CD4-positive, alpha-beta T cell treated with Interleukin-4 for 1 hour (primary cell): Measurements from ENCODE around the gene EXD3.

Source experiments
- DNase-seq, 2 donors: peaks; one replicate each; pipeline ENCODE4 v3.0.0-alpha.2; 2020 to 2022

EXD3 gene

GRCh38 chr9:137314561-137315560, 108.1 kb downstream of the EXD3 start:
- DNase-seq = peak in 1 of 2 donors; percentile 11

- DNase-seq = no peak
Observed at GRCh38 chr9:137313956-137314560, 108.9 kb downstream of the EXD3 start.

GRCh38 chr9:137313326-137313936, 109.5 kb downstream of the EXD3 start:
- no peak for DNase-seq

- no peak for DNase-seq
Observed at GRCh38 chr9:137312852-137313325, 110.1 kb downstream of the EXD3 start.

- DNase-seq = no peak
Observed at GRCh38 chr9:137311986-137312851, 110.7 kb downstream of the EXD3 start.

GRCh38 chr9:137311171-137311985, 111.6 kb downstream of the EXD3 start:
- DNase-seq = no peak

- no peak for DNase-seq
Observed at GRCh38 chr9:137310189-137311052, 112.5 kb downstream of the EXD3 start.

GRCh38 chr9:137309368-137310188, 113.4 kb downstream of the EXD3 start:
- DNase-seq = no peak

GRCh38 chr9:137308057-137308619, 114.8 kb downstream of the EXD3 start:
- DNase-seq = no peak

- DNase-seq = no peak
Observed at GRCh38 chr9:137307255-137308056, 115.5 kb downstream of the EXD3 start.

GRCh38 chr9:137306850-137307254, 116.1 kb downstream of the EXD3 start:
- DNase-seq = no peak

GRCh38 chr9:137306066-137306849, 116.7 kb downstream of the EXD3 start:
- no peak for DNase-seq

GRCh38 chr9:137305798-137306065, 117.2 kb downstream of the EXD3 start:
- DNase-seq = no peak

GRCh38 chr9:137305060-137305797, 117.7 kb downstream of the EXD3 start:
- peak; percentile 55 to 60 for DNase-seq

GRCh38 chr9:137304383-137305059, 118.4 kb downstream of the EXD3 start:
- DNase-seq = no peak

- DNase-seq = no peak
Observed at GRCh38 chr9:137303893-137304382, 119.0 kb downstream of the EXD3 start.
